ENCODE measurements around the gene CPSF6. TPM values are rescaled to one million over a fixed set of nuclear protein-coding genes. Genes with fewer than 3 reads are reported as not detected.

Gene CPSF6
- total and polyA plus RNA-seq, 2 of the 8 experiments (the other 6 are each of a cell fraction or from before 2014, with no cell fraction given), result 92.7 to 167 TPM

DNA sequence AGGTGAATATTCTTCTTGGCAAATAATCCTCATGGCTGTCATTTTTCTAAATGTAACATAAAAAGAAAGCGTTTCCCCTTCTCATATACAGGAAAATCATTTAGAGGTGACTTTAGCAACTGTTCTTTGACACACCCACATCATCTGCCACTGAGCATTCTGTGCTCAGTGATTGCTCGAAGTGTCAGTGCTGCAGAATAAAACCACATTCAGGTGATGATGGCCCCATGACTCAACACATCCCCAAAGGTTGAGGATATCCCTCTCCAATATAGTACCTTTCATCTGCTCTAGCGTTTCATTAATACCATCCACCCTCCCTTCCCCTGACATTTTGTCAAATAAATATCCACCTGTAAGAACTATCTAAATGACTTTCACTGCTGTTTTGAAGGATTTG, 28.7 kb upstream of the CPSF6 start:
- Histone ChIP-seq H4K20me1 (replicated peaks in 1 of 2; ENCODE audit: control insufficient read depth in 1 of 2, insufficient read depth in 2 of 2, low read length in 2 of 2) (no peaks in the 10 kb centered on the region), H2BK12ac (ENCODE audit: low read depth, low read length) (no peak overlapping the region), H3K27ac (ENCODE audit: low read depth, low read length) (no peak overlapping the region), H3K23ac (ENCODE audit: insufficient read length) (no peak overlapping the region), H3K23me2 (ENCODE audit: low read depth, low read length) (no peaks in the 10 kb centered on the region), H2BK5ac (ENCODE audit: low read depth, low read length) (no peak overlapping the region), H3K36me3 (ENCODE audit: control insufficient read depth in 2 of 4, insufficient read depth in 4 of 4, low read length in 3 of 4) (no peaks in the 10 kb centered on the region), H3K79me2 (ENCODE audit: control insufficient read depth in 1 of 2, insufficient read depth in 2 of 2, low read length in 2 of 2) (no peaks in the 10 kb centered on the region), H3K4ac (replicated peaks; ENCODE audit: insufficient read length, low read depth, low read length) (no peak overlapping the region), H3K4me3 (ENCODE audit: extremely low read depth in 1 of 4, insufficient read depth in 2 of 4, low read depth in 3 of 4, low read length in 4 of 4) (no peak overlapping the region), H2AFZ (ENCODE audit: low read length) (no peak overlapping the region), H2AK5ac (ENCODE audit: low read depth, low read length) (no peak overlapping the region), H3K9ac (replicated peaks in 1 of 4; ENCODE audit: extremely low read depth in 1 of 4, low read depth in 3 of 4, low read length in 3 of 4) (no peak overlapping the region), H3K4me1 (replicated peaks in 1 of 4; ENCODE audit: control insufficient read depth in 3 of 4, insufficient read depth in 4 of 4, low read length in 3 of 4) (no peaks in the 10 kb centered on the region), H4K91ac (replicated peaks; ENCODE audit: insufficient read length, low read length) (no peak overlapping the region), H3K4me2 (ENCODE audit: insufficient read depth in 1 of 2, low read depth in 2 of 2, low read length in 2 of 2) (no peak overlapping the region), H3K56ac (replicated peaks; ENCODE audit: insufficient read length, low read depth, low read length) (no peak overlapping the region), H3K18ac (ENCODE audit: extremely low read depth, low read length) (no peak overlapping the region), H4K5ac (ENCODE audit: insufficient read length, low read depth, low read length) (no peak overlapping the region), H3K9me3 (ENCODE audit: insufficient read depth in 2 of 2, low read depth in 1 of 2, low read length in 1 of 2) (no peaks in the 10 kb centered on the region), H2BK20ac (ENCODE audit: low read length) (no peak overlapping the region), H4K8ac (ENCODE audit: extremely low read depth, insufficient read depth, low read length) (no peak overlapping the region), H2BK15ac (ENCODE audit: low read length) (no peak overlapping the region), H3K14ac (ENCODE audit: insufficient read length) (no peak overlapping the region), H2BK120ac (replicated peaks; ENCODE audit: low read depth, low read length) (no peak overlapping the region), H3K79me1 (ENCODE audit: low read depth, low read length) (no peaks in the 10 kb centered on the region), H3K27me3 (replicated peaks in 1 of 4; ENCODE audit: control insufficient read depth in 3 of 4, extremely low read depth in 1 of 4, insufficient read depth in 3 of 4, low read length in 3 of 4) (no peaks in the 10 kb centered on the region)
- ChIA-PET CTCF (ENCODE audit: partially characterized antibody) (interaction anchor here (0.8 kb wide), 1 partner anchor 42 kb away, joined by 3 read pairs; no protein-coding TSS in a partner anchor), POLR2A (ENCODE audit: partially characterized antibody) (no interaction called here)
- DNase-seq (ENCODE audit: low read depth in 1 of 2, low spot score in 2 of 2), result no peak
- 95% methylated on average over 3 of the region's 3 CpGs; no CpG with 5 or more reads in 1 of the 2 experiments for WGBS, 2 experiments (ENCODE audit: extremely low coverage in 1 of 2, insufficient coverage in 1 of 2, insufficient read length in 1 of 2, insufficient replicate concordance in 2 of 2, low coverage in 1 of 2, low lambda C conversion rate in 2 of 2, missing lambda C conversion rate in 1 of 2)
- FAIRE-seq, result no peak
- TF ChIP-seq TCF12 (IDR thresholded peaks at IDR 0.05; ENCODE audit: low read depth, low read length), result no peak
- no peak for TF ChIP-seq BRCA1 (IDR thresholded peaks at IDR 0.05; ENCODE audit: low read depth, low read length)
- TF ChIP-seq FOSL1 (IDR thresholded peaks at IDR 0.05; ENCODE audit: insufficient read depth, low read depth, low read length), result no peak
- TF ChIP-seq ASH2L (IDR thresholded peaks at IDR 0.05; ENCODE audit: low read length), result no peak
- no peak for TF ChIP-seq TBP (IDR thresholded peaks at IDR 0.05; ENCODE audit: low read depth, low read length)
- TF ChIP-seq CBX5 (IDR thresholded peaks at IDR 0.05; ENCODE audit: low read depth, low read length), result no peak
